HG03558 (cell line): ENCODE data around the gene RERE.

ENCODE experiments used
- ATAC-seq: cut with Tn5 transposase; IDR thresholded peaks from one replicate; pipeline ENCODE4 v1.9.1; 2021; ENCODE audit warnings: moderate number of reproducible peaks; ENCODE audit not compliant: unreplicated experiment; ENCODE audit errors: extremely low read depth

Gene RERE

DNA sequence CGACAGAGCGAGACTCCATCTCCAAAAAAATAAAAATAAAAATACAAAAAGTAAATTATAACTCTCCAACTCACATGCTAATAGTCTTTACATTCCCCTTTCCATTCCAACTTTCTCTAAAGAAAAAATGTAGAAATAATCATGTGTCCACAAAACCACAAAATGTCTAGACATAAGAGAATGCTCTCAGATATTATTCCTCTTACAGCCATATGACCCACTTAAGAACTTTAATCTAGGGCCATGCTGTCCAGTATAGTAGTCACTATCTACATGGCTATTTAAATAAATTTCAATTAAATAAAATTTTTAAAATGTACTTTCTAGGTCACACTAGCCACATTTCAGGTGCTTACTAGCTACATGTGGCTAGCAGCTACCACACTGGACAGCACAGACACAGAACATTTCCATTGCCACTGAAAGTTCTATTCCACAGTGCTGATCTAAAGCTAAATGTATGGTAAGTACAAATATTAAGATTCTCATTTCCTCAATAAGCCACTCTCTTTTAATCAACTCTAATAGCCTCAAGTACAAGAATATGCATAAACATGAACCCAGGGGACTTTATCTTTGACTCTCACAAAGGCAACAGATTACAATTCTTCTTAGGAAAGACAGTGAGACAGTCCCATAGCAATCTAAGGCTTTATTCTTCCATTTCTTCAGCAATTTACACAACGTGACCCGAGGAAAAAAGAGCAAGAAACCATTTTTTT, 138.6 kb downstream of the RERE start:
- no peak for ATAC-seq

DNA sequence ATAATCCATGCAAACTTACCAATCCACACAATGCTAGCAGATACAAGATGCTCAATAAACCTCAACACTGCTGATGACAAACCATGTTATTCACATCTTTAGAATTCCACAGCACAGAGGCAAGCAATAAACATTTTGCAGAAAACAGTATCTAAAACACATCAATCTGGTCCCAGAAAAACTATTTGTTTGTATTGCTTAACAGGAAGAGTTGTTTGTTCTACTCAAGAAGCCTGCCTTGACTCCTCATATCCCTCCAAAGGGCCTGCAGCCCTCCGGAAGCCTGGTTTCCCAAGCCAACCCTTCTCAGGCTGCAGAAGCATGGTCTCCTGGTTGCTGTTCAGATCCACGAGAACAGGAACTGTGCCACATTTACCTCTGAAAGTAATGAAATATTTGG, 139.7 kb downstream of the RERE start:
- no peak for ATAC-seq

- no peak for ATAC-seq
These were observed 140.6 kb downstream of the RERE start for GRCh38 chr1:8676813-8677212.

DNA sequence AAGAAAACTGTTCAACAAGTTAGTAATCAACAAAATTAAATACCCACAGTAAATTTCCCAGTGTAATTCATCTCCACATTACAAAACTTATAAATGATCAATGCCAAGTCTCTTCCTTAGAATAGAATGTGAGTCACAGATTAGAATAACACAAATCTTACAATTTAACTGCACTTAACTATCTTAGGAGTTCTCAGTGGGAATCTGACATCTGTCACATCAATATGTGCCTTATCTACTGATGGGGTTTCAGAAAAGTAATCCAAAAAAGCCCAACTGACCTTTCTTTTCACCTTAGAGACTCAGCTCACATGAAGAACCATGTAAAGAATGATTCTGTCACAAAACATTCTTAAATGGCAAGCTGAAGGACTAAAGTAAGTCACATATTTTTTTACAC, 141.4 kb downstream of the RERE start:
- no peak for ATAC-seq

- ATAC-seq = no peak
These were observed 142.5 kb downstream of the RERE start for GRCh38 chr1:8674912-8675311.

DNA sequence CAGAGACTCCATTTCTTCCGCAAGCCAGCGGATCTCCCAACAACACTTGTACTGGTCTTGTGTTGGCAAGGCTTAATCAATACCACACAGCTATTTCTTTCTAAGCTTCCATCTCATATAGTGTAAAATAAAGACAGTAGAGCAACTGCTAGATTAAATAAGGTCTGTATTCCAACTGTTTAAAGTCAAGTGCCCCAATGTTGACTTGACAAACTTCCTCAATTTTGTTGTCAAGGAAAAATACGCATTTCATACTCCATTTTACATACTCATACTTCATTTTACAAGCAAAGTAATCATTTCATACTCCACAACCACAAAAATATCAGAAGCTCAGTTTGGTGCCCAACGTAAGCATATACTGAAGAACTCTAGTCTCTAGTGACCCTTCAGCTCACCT, 143.0 kb downstream of the RERE start:
- no peak for ATAC-seq

GRCh38 chr1:8671306-8671917, 146.0 kb downstream of the RERE start:
- ATAC-seq = no peak

DNA sequence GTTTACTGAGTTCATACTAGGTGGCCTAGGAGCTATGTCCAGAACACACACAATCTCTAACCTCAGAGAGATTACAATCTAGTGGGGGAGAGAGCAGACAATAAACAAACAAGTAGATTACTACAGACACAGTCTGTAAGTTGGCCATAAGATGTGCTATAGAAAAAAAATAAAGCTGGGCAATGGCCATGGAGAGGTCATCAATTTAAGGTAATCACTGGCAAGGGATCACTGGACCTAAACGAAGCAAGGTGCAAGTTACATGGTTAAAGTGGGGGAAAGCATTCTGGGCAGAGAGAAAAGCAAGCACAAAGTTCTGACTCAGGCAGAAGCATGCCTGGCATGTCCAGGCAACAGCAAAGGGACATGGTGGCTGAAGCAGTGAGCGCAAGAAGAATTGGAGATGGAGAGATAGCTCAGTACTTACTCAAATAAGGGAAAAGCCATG, 147.0 kb downstream of the RERE start:
- ATAC-seq = no peak

DNA sequence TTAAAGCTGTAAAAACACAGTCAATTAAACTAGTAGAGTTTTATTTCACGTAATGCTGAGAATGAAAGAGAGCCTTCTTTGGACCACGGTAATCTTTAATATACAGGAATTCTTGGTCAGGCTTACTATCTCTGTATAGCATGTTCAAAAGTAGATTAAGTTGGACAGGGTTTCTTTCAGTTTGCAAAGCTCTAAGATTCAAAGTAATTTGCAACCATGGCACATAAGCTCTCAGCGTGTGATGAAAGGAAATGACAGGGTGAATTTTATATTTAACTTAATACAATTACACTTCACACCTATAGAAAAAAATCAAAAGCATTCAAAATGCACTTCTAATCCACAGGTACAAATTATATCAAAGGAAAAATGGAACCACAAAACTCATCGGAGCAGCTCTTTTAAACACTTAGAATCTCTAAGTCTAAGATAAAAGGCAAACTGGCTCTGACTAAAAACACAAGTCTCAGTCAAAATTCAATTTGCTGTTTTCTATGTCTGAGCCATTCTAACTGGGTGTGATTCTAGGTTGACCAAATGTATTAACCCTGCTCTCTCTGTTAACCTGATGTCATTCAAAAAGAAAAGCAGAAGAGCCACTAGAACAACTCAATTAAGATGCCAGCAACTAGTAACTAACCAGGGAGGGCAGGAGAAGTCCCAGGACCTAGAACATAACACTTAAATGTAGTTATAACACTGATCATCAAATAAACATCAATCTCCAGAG, 147.7 kb downstream of the RERE start:
- no peak for ATAC-seq

GRCh38 chr1:8667869-8668594, 149.4 kb downstream of the RERE start:
- ATAC-seq = no peak

DNA sequence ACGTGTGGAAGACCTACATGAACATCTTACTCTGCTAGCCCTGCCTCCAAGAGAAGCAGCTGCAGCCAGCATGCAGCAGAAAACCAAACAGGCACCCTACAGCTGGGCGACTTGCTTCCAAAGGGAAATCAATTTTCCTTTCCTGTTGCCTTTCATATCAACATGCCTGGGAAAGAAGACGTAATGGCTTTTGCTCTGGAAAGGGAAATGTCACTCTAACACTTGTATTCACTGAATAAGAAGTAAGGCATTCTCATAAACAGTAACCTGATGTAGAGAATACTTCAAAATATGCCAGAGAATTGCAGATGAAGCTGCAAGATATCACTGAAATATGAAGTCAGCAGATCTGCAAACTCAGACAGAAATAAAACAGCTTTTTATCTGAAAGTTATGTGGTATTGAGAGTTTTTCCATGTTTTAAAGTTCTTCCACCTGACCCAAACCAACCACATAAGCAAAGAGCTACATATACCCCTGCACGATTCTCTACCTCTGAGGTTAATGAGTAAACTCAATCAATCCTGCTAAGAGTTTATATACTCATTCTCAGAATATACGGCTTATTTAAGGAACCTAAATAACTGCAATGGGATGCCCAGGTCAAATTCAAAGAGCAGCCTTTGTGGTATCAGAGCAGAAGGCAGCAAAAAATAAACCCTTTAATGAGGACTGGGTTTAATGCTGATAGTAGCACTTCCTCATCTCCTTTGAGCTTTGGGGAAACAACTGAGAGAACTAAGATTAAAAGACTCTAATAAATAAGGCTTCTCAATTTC, 150.9 kb downstream of the RERE start:
- ATAC-seq = no peak

DNA sequence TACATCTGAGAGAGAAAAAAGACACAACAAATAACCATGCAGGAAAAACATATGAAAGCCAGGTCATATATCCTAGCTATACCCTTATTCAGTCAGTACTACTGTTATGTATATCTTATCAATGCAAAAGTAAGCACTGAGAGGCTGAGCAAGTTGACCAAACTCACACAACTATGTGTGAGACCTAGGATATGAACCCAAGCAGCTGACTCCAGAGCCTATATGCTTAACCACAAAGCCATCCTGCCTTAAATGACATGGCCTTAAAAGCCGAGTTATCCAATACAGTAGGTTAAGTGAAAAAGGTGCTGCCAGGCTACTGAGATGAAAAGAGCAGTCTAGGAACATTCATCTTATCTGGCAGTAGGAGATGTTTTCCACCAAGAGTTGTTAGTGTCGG, 151.6 kb downstream of the RERE start:
- ATAC-seq = no peak

DNA sequence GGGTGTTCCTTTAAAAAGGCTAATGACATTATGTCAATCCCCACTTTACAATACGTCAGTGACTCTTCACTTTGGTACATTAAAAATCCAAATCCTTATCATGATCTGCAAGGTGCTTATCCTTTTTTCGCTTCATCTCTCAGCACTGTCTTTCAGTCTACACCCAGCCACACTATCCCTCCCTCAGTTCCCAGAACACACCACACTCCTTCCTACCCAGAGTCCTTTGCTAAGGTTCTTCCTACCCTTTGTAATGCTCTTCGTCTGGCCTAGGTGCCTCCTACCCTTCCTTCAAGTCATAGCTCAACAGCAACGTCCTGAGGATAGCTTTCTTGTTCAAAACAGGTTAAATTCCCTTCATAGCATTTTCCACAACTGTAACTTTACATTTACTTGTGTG, 152.6 kb downstream of the RERE start:
- no peak for ATAC-seq

DNA sequence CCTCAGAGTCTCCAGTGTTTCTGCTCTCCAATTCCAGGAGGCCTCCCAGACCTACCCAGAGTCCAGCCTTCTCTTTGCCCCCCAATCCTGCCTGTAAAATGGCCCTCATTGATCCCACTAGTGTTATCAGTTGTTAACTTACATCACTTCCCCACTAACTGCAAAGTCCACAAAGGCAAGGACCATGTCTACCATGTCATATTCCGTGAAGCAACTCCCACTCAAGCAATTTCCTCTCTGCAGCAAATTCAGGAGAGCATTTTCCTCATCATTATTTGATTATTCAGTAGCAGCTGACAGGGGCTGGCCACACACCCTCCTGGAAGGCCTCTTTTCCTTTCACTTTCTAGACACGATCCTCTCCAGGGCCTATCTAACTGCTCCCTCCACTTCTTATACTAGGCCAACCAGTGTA, 153.5 kb downstream of the RERE start:
- ATAC-seq = no peak

GRCh38 chr1:8663090-8663802, 154.2 kb downstream of the RERE start:
- ATAC-seq = no peak

DNA sequence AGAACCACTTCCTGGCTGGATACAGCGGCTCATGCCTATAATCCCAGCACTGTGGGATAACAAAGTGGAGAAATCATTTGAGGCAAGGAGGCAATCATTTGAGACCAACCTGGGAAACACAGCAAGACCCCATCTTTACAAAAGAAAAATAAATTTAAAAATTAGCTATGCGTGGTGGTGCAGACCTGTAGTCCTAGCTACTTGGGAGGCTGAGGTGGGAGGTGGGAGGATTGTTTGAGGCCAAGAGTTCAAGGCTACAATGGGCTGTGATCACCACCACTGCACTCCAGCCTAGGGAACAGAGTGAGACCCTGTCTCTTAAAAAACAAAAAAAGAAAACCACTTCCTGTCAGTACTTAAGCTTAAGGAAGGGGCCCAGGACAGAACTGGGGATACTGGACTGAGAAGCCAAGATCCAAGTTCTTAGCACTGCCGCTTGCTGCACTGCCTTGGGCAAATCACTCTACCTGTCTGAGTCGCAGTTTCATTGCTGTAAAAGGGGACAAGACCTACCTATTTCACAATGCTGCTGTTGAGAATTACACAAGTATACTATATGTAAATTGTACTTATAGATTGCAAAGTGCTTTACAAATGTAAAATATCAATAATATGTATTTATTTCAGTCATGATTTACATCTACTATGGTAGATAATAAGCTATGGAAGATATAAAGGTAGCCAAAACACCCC, 154.9 kb downstream of the RERE start:
- ATAC-seq = no peak

- ATAC-seq = no peak
These were observed 156.0 kb downstream of the RERE start for GRCh38 chr1:8661185-8662110.

GRCh38 chr1:8660411-8660828, 157.0 kb downstream of the RERE start:
- no peak for ATAC-seq
